Measurements from ENCODE around the gene KRCC1.

Gene KRCC1

DNA sequence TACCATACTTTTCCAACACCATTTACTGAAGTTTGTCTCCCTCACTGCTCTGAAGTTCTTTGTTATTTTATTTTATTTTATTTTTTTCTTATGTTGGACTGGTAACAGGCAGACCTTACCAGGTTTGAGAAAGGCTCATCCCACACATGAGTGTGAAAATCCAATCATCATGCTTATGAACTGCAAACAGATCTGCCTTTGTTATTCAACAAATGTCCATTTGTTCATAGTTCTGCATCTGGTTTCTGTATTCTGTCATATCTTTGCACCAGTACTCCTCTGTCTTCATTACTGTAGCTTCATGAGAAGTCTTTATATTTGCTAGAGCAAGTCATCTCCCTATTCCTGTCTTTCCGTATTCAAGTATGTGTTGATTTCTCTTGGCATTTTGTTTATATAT is 44.6 kb downstream of the KRCC1 start:
- H3K27me3 ChIP-seq: no peaks in the 10 kb centered on the region
- peaks cover 8 to 10% of the 10 kb centered on the region in 2 experiments for H3K4me1 ChIP-seq (ENCODE audit: control insufficient read depth in 1 of 2, insufficient read depth in 1 of 2, low read depth in 1 of 2, low read length in 1 of 2)
- no peaks in the 10 kb centered on the region for H3K36me3 ChIP-seq
- no peaks in the 10 kb centered on the region for H3K9me3 ChIP-seq
- no peak overlapping the region for H3K27ac ChIP-seq
- TF ChIP-seq, protein P1, sequence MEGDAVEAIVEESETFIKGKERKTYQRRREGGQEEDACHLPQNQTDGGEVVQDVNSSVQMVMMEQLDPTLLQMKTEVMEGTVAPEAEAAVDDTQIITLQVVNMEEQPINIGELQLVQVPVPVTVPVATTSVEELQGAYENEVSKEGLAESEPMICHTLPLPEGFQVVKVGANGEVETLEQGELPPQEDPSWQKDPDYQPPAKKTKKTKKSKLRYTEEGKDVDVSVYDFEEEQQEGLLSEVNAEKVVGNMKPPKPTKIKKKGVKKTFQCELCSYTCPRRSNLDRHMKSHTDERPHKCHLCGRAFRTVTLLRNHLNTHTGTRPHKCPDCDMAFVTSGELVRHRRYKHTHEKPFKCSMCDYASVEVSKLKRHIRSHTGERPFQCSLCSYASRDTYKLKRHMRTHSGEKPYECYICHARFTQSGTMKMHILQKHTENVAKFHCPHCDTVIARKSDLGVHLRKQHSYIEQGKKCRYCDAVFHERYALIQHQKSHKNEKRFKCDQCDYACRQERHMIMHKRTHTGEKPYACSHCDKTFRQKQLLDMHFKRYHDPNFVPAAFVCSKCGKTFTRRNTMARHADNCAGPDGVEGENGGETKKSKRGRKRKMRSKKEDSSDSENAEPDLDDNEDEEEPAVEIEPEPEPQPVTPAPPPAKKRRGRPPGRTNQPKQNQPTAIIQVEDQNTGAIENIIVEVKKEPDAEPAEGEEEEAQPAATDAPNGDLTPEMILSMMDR (IDR thresholded peaks at IDR 0.05): no peak
- no peak overlapping the region for H3K4me3 ChIP-seq (ENCODE audit: low read depth in 1 of 2, low read length in 1 of 2)

DNA sequence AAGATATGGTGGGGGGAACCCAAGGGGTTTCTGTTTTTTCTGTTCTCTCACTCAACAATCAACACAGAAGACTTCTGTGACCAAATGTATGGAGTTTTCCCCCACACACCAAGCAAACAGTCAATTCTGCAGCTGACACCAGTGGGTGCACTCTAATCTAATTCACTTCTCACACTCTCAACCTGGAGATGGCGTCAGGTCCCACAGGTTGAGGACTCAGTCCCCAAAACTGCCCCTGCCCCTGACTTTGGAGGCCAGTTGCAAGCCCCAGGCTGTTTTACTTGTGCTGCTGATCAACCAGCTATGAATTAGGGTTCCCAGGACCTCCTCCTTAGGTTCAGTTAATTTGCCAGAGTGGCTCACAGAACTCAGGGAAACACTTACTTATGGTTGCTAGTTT is 45.4 kb downstream of the KRCC1 start:
- TF ChIP-seq, protein P1 (IDR thresholded peaks at IDR 0.05): no peak
- H3K27ac ChIP-seq: no peak overlapping the region
- H3K9me3 ChIP-seq: no peaks in the 10 kb centered on the region
- H3K4me3 ChIP-seq (ENCODE audit: low read depth in 1 of 2, low read length in 1 of 2): no peak overlapping the region
- H3K36me3 ChIP-seq: no peaks in the 10 kb centered on the region
- H3K4me1 ChIP-seq (ENCODE audit: control insufficient read depth in 1 of 2, insufficient read depth in 1 of 2, low read depth in 1 of 2, low read length in 1 of 2): peaks cover 7 to 8% of the 10 kb centered on the region in 2 experiments
- H3K27me3 ChIP-seq: no peaks in the 10 kb centered on the region

DNA sequence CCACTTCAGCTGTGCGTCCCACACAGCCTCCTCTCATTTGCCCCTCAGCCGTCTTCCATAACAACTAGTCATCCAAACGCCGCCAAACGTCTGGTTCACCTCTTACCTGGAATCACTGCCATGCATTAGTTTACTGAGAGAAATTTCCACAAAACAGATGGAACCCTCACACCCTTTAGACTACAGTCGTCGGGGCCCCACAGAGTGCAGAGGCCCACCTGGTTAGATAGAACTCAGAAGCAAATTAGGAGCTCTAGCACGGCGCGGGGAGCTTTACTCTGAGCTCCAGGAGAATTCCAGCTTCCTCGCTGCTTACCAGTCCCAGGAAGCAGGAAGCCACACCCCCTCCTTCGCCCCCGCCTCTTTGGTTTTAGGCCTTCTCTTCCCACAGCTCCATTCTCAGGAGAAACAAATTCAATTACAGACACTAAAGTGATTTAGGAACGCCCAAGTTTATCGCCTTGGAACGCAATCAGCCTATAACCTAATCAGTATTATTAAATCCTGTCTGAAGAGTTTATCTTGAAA is 48.6 kb downstream of the KRCC1 start:
- TF ChIP-seq, protein P1 (IDR thresholded peaks at IDR 0.05): no peak
- Histone ChIP-seq H3K27ac (no peak overlapping the region), H3K27me3 (no peaks in the 10 kb centered on the region), H3K36me3 (no peaks in the 10 kb centered on the region), H3K9me3 (no peaks in the 10 kb centered on the region), H3K4me3 (ENCODE audit: low read depth in 1 of 2, low read length in 1 of 2) (no peak overlapping the region), H3K4me1 (ENCODE audit: control insufficient read depth in 1 of 2, insufficient read depth in 1 of 2, low read depth in 1 of 2, low read length in 1 of 2) (peaks cover 9% of the 10 kb centered on the region in 2 experiments)

DNA sequence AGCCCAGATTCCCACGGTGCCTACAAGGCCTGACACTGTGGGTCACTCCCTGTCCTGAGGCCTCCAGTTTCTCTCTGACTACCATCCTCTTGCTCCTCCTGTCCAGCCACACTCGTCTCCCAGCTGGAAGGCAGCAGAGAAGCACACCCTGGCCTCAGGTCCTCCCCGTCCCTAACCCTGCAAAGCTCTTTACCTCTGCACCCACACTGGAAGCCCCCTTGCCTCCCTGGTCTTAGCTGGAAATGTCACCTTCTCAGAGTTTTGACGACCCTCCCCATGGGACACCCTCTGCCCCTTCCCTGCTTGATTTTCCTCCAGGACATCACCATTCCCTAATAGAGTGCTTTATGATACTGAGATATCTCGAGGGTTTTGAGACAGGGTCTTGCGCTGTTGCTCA is 49.8 kb downstream of the KRCC1 start:
- TF ChIP-seq, protein P1 (IDR thresholded peaks at IDR 0.05): no peak
- no peak overlapping the region for H3K27ac ChIP-seq
- H3K27me3 ChIP-seq: no peaks in the 10 kb centered on the region
- H3K36me3 ChIP-seq: no peaks in the 10 kb centered on the region
- H3K4me3 ChIP-seq (ENCODE audit: low read depth in 1 of 2, low read length in 1 of 2): no peak overlapping the region
- no peaks in the 10 kb centered on the region for H3K9me3 ChIP-seq
- H3K4me1 ChIP-seq (ENCODE audit: control insufficient read depth in 1 of 2, insufficient read depth in 1 of 2, low read depth in 1 of 2, low read length in 1 of 2): peaks cover 15 to 16% of the 10 kb centered on the region in 2 experiments

DNA sequence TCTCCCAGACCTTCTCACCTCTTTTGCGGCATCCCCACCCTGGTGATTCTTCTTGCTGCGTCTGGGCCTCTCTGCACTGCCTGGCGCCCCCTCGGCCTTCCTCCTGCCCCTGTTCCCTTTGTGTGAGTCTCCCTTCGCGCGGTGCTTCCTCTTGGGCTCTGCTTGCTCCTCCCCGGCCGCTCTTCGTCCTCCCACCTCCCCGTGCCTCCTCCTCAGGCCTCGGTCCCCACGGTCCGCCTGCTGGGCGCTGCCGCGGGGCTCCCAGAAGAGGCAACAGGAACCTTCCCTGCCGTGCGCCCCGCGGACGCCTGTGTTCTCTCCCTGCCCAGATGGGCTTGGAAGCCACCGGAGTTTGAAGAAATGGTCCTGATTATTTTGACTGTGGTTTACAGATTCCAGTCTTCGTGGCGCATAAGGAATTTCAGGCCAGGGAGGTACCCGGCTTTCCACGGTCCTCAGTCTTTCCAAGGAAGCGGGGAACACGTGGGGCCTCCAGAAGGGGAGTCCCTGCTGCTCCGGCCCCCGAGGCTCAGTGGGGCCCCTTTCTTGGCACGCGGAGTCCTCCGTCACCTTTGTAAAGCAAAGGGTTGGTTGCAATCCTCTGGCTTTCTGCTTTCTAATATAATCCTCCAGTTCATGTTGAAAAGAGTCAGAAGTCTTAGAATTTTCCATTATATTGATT is 52.4 kb downstream of the KRCC1 start:
- TF ChIP-seq, protein P1 (IDR thresholded peaks at IDR 0.05): no peak

More for the DNA sequence above, 52.4 kb downstream of the KRCC1 start:
- Histone ChIP-seq H3K9me3 (no peaks in the 10 kb centered on the region), H3K4me3 (ENCODE audit: low read depth in 1 of 2, low read length in 1 of 2) (peak overlapping the region; percentile 12 to 16), H3K27ac (no peak overlapping the region), H3K4me1 (ENCODE audit: control insufficient read depth in 1 of 2, insufficient read depth in 1 of 2, low read depth in 1 of 2, low read length in 1 of 2) (peaks cover 18 to 19% of the 10 kb centered on the region in 2 experiments), H3K36me3 (no peaks in the 10 kb centered on the region), H3K27me3 (no peaks in the 10 kb centered on the region)

All from neutrophil (primary cell).